ENCODE measurements around the gene KCNH1.

Gene KCNH1

DNA sequence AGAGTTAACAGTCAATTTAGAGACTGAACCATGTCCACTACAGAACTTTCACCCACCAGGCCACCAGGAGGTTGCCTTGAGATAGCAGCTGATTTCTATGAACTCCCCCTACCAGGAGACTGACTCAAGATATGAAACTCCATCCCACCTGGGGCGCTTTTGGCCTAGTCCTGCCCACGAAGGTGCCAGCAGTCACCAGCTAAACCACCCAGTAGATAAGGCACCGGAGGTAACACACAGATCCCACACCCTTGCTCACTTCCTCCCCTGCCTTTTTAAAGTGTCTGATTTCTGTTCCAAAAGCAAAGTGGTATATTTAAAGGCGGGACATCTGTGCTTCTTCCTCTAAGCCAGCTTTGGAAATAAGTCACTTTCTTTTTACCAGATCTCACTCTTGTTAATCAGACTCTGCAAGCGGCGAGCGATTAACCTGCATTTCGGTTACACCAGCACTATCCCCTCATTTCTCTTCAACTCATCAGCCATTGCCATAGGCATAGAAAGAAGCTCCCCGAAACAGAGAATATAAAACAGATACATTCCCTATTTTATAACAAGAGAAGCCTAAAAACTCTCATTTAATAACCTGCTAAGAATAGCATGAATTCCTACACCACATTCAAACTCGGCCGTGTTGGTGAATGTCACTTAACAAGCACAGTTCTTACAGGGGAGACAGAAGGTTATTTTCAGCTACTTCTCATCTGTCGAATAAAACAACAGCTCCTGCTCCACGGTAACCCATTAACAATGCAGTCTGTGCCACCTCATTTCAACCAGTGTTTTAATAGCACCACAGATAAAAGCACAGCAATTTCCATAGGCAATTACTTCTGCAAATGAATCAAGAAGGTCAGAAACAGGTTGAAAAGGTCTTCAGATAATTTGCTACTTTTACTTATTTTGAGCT, 318.1 kb downstream of the KCNH1 start:
- Histone ChIP-seq H3K27ac (ENCODE audit: extremely low read depth, low read depth, low read length) (no peak overlapping the region), H3K4me1 (ENCODE audit: control insufficient read depth, insufficient read depth, low read length) (no peaks in the 10 kb centered on the region), H3K4me3 (ENCODE audit: low read depth, low read length) (no peak overlapping the region), H3K9me3 (ENCODE audit: control insufficient read depth, insufficient read depth, low read depth, low read length) (no peaks in the 10 kb centered on the region), H3K36me3 (ENCODE audit: control insufficient read depth in 2 of 2, insufficient read depth in 1 of 2, low read length in 2 of 2) (no peaks in the 10 kb centered on the region)
- no peak for TF ChIP-seq ZNF529 (tag by site-specific recombination; IDR thresholded peaks at IDR 0.05; ENCODE audit: insufficient replicate concordance)
- TF ChIP-seq ZNF610 (tag by site-specific recombination; IDR thresholded peaks at IDR 0.05; ENCODE audit: borderline replicate concordance) = no peak
- no peak for TF ChIP-seq GLI4 (tag by site-specific recombination; IDR thresholded peaks at IDR 0.05)
- TF ChIP-seq ZNF510 (tag by site-specific recombination; IDR thresholded peaks at IDR 0.05; ENCODE audit: insufficient replicate concordance) = no peak
- TF ChIP-seq ZNF48 (tag by site-specific recombination; IDR thresholded peaks at IDR 0.05) = no peak
- TF ChIP-seq ZNF221 (tag by site-specific recombination; IDR thresholded peaks at IDR 0.05; ENCODE audit: borderline replicate concordance) = no peak
- no peak for TF ChIP-seq ZBTB48 (tag by site-specific recombination; IDR thresholded peaks at IDR 0.05)
- no peak for TF ChIP-seq ZBTB17 (tag by site-specific recombination; IDR thresholded peaks at IDR 0.05)
- TF ChIP-seq, protein P1, sequence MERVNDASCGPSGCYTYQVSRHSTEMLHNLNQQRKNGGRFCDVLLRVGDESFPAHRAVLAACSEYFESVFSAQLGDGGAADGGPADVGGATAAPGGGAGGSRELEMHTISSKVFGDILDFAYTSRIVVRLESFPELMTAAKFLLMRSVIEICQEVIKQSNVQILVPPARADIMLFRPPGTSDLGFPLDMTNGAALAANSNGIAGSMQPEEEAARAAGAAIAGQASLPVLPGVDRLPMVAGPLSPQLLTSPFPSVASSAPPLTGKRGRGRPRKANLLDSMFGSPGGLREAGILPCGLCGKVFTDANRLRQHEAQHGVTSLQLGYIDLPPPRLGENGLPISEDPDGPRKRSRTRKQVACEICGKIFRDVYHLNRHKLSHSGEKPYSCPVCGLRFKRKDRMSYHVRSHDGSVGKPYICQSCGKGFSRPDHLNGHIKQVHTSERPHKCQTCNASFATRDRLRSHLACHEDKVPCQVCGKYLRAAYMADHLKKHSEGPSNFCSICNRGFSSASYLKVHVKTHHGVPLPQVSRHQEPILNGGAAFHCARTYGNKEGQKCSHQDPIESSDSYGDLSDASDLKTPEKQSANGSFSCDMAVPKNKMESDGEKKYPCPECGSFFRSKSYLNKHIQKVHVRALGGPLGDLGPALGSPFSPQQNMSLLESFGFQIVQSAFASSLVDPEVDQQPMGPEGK (tag by site-specific recombination; IDR thresholded peaks at IDR 0.05) = no peak
- no peak for TF ChIP-seq KLF16 (tag by site-specific recombination; IDR thresholded peaks at IDR 0.05)
- CTCF ChIA-PET = interaction anchor here (1.4 kb wide), 1 partner anchor 11 kb away, joined by 6 read pairs; no protein-coding TSS in a partner anchor
- POLR2A ChIA-PET = interaction anchor here (0.8 kb wide), 1 partner anchor 10 kb away, joined by 3 read pairs; no protein-coding TSS in a partner anchor

DNA sequence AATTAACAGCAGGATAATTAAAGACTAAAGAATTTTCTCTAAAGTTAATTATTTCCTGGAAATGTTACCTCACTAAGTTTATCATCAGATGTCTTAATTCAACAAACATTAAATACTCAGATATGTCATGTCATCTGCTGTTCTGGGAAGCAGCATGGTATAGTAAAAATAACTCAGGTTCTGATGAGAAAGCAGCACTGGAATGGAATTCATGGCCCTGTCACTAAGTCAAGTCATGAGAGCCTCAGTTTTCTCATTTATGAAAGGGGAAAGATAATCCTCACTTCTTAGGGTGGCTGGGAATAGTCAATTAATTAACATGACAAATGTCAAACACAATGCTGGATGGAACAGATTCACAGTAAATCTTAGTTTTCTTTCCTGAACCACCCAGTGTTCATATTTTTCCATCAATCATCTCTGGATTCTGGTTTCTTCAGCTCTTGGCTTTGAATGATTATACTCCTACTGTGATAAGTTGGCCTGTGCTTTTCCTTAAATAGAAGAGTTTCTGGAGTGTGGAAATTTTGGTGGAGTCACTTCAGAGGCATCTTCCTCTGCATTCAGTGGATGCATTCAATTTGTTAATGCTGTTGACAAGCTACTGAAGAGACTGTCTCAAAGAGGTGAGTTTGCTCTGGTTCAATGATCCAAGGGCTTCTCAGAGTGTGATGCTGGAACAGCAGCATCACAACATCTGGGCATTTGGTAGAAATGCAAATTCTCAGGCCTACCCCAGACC, 319.4 kb downstream of the KCNH1 start:
- no peaks in the 10 kb centered on the region for H3K4me1 ChIP-seq (ENCODE audit: control insufficient read depth, insufficient read depth, low read length)
- ChIA-PET POLR2A (no interaction called here), CTCF (interaction anchor here (0.5 kb wide), 1 partner anchor 58 kb away, joined by 3 read pairs; no protein-coding TSS in a partner anchor)
- TF ChIP-seq ZNF184 (tag by site-specific recombination; IDR thresholded peaks at IDR 0.05) (no peak), ZNF302 (tag by site-specific recombination; IDR thresholded peaks at IDR 0.05; ENCODE audit: low read depth) (no peak), ZNF138 (tag by site-specific recombination; IDR thresholded peaks at IDR 0.05; ENCODE audit: borderline replicate concordance) (no peak), FEZF1 (tag by site-specific recombination; IDR thresholded peaks at IDR 0.05) (no peak), ZFP69B (tag by site-specific recombination; IDR thresholded peaks at IDR 0.05) (no peak), ZNF624 (tag by site-specific recombination; IDR thresholded peaks at IDR 0.05) (no peak), ZNF501 (tag by site-specific recombination; IDR thresholded peaks at IDR 0.05) (no peak), ZNF274 (IDR thresholded peaks at IDR 0.05; ENCODE audit: low read length) (no peak), ZNF274 (tag by site-specific recombination; IDR thresholded peaks at IDR 0.05; ENCODE audit: borderline replicate concordance) (no peak), ZNF157 (tag by site-specific recombination; IDR thresholded peaks at IDR 0.05) (no peak)
- TF ChIP-seq, protein P2, sequence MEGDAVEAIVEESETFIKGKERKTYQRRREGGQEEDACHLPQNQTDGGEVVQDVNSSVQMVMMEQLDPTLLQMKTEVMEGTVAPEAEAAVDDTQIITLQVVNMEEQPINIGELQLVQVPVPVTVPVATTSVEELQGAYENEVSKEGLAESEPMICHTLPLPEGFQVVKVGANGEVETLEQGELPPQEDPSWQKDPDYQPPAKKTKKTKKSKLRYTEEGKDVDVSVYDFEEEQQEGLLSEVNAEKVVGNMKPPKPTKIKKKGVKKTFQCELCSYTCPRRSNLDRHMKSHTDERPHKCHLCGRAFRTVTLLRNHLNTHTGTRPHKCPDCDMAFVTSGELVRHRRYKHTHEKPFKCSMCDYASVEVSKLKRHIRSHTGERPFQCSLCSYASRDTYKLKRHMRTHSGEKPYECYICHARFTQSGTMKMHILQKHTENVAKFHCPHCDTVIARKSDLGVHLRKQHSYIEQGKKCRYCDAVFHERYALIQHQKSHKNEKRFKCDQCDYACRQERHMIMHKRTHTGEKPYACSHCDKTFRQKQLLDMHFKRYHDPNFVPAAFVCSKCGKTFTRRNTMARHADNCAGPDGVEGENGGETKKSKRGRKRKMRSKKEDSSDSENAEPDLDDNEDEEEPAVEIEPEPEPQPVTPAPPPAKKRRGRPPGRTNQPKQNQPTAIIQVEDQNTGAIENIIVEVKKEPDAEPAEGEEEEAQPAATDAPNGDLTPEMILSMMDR (tag by site-specific recombination; IDR thresholded peaks at IDR 0.05) = no peak
- TF ChIP-seq, protein P3, sequence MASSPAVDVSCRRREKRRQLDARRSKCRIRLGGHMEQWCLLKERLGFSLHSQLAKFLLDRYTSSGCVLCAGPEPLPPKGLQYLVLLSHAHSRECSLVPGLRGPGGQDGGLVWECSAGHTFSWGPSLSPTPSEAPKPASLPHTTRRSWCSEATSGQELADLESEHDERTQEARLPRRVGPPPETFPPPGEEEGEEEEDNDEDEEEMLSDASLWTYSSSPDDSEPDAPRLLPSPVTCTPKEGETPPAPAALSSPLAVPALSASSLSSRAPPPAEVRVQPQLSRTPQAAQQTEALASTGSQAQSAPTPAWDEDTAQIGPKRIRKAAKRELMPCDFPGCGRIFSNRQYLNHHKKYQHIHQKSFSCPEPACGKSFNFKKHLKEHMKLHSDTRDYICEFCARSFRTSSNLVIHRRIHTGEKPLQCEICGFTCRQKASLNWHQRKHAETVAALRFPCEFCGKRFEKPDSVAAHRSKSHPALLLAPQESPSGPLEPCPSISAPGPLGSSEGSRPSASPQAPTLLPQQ (tag by site-specific recombination; IDR thresholded peaks at IDR 0.05) = no peak
- TF ChIP-seq, protein P4, sequence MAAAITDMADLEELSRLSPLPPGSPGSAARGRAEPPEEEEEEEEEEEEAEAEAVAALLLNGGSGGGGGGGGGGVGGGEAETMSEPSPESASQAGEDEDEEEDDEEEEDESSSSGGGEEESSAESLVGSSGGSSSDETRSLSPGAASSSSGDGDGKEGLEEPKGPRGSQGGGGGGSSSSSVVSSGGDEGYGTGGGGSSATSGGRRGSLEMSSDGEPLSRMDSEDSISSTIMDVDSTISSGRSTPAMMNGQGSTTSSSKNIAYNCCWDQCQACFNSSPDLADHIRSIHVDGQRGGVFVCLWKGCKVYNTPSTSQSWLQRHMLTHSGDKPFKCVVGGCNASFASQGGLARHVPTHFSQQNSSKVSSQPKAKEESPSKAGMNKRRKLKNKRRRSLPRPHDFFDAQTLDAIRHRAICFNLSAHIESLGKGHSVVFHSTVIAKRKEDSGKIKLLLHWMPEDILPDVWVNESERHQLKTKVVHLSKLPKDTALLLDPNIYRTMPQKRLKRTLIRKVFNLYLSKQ (tag by site-specific recombination; IDR thresholded peaks at IDR 0.05; ENCODE audit: borderline replicate concordance) = no peak

More for the DNA sequence above, 319.4 kb downstream of the KCNH1 start:
- Histone ChIP-seq H3K27ac (ENCODE audit: extremely low read depth, low read depth, low read length) (no peak overlapping the region), H3K36me3 (ENCODE audit: control insufficient read depth in 2 of 2, insufficient read depth in 1 of 2, low read length in 2 of 2) (no peaks in the 10 kb centered on the region), H3K9me3 (ENCODE audit: control insufficient read depth, insufficient read depth, low read depth, low read length) (no peaks in the 10 kb centered on the region), H3K4me3 (ENCODE audit: low read depth, low read length) (no peak overlapping the region)

All from HEK293 (cell line).